ENCODE measurements around the gene CALCB.

Gene CALCB

GRCh38 chr11:15074206-15075161 is 1.1 kb downstream of the CALCB start:
- peak; percentile 56 to 87 for DNase-seq

DNA sequence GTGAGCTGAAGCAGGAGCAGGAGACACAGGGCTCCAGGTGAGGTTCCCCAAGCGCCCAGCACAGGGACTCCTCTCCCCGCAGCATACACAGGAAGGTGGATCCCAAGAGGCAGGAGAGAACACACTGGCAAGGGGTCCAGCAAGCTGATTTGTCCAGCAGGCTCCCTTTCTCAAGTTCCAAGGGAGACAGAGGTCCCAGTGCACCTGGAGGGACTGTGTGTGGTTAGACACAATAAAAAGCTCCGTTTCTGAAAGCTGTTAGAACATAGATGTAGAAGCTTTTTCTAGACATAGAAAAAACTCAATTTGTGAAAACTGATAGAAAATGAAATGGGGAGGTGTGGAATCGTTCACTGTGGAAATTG is 1.8 kb downstream of the CALCB start:
- DNase-seq = no peak

GRCh38 chr11:15091175-15091574 is 17.8 kb downstream of the CALCB start:
- no peak for DNase-seq

- DNase-seq = no peak
Measured at GRCh38 chr11:15091625-15092024, 18.2 kb downstream of the CALCB start.

- no peak for DNase-seq
Measured at GRCh38 chr11:15093432-15093831, 20.0 kb downstream of the CALCB start.

DNA sequence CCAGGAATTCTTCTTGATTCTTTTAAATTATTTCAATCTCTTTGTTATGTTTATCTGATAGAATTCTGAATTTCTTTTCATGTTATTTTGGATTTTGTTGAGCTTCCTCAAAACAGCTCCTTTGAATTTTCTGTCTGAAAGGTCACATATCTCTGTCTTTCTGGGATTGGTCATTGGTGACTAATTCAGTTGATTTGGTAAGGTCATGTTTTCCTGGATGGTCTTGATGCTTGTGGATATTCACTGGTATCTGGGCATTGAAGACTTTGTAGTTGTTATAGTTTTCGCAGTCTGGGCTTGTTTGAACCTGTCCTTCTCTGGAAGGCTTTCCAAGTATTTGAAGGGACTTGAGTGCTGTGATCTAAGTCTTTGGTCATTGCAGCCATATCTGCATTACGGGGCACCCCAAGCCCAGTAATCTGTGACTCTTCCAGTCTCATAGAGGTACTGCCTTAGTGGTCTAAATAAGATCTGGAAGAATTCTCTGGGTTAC is 22.4 kb downstream of the CALCB start:
- no peak for DNase-seq

DNA sequence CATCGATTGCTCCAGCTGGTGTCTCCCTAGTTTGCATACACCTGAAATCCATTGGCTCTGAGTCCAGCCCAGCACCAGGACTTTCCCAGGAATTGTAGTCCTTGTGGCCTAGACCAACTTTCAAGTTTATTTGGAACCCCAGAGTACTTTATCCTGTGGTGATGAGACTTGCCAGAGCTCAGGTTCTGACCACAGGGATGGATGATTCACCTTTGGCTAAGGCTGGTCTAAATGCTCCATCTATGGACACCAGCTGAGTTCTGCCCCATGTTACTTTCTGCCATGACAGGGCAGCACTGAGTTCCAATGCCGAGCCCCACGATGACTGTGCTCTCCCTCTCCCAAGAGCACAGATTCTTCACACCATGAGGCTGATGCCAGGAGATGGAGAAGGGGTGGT is 24.0 kb downstream of the CALCB start:
- DNase-seq = no peak

GRCh38 chr11:15099267-15099666 is 25.9 kb downstream of the CALCB start:
- DNase-seq = no peak

DNA sequence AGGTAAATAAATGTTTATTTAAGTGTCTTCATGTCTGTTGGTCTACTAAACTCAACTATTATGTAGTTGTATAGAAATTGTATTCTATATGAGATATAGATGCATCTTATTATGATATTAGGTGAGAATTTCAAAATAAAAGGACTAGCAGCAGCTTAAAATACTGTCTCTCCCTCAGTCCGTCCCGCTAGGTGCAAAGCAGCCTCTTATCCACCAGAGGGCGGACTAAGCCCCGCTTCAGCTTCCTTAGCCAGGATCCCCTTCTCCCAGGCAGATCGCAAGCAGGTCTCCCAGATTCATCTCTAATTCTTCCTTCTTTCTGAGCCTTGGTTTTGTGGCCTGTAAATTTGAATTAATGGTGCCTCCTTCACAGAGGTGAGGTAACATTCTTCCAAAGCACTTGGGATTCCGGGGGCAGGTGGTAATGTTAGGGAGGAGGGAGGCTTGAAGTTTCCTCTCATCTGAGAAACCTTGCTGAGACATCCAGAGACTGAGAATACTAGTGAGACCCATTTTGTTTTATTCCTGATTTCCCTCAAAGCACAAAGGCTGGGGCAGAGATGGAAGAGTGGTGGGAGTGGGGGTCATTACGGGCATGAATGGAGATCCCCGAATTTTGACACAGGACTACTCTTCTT is 27.8 kb downstream of the CALCB start:
- DNase-seq = peak; percentile 66 to 79

DNA sequence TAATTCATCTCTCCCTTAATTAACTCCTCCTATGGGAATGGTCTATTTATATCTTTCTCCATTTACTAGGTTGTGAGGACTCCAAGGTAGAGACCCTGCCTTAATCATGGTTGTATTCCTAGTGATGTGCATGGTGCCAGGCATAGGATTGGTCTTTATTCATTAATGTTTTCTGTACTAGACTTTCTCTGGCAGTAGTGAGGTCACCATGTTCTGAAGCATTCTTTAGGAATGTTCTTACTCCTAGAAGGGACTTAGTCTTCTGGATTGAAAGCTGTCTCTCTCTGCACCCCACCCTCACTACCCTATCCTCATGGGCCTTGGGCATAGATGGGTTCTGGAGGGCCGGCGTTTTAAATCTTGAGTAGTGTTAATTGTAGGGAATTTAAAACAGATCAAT is 30.8 kb downstream of the CALCB start:
- no peak for DNase-seq

GRCh38 chr11:15106201-15106965 is 33.0 kb downstream of the CALCB start:
- DNase-seq = no peak

DNA sequence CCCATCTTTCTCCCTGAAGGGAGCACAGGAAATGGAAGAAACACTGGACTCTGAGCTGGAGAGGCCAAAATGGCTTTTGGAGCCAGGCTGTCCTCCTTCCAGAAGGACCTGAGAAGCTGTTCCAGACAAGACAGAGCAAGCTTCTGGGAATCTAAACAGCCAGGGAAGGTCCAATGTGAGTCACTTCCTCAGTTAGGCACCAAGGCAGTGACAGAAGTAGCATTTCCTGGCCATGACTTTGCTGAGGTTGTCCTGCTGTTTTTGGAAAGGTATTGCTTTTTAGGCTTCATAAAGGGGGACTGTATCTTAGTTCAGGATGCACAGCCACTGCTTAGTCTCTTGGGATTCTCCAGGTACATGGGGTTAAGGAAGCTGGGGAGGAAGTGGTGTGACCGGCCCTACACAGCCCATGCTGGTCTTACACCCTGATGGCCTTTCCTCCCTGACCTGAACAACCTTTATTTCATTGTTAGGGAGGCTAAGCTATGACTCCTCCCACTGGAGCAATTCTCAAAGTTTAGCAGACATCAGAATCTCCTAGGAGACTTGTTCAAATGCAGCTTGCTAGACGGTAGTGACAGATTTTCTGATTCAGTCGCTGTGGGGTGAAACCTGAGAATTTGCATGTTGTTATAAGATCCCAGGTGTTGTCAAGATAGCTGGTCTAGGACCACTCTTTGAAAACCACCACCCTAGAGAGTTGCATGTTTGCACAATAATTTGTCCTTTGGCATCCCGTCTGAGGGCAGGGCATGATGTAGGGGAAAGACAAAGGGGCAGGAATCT is 34.5 kb downstream of the CALCB start:
- DNase-seq = no peak

DNA sequence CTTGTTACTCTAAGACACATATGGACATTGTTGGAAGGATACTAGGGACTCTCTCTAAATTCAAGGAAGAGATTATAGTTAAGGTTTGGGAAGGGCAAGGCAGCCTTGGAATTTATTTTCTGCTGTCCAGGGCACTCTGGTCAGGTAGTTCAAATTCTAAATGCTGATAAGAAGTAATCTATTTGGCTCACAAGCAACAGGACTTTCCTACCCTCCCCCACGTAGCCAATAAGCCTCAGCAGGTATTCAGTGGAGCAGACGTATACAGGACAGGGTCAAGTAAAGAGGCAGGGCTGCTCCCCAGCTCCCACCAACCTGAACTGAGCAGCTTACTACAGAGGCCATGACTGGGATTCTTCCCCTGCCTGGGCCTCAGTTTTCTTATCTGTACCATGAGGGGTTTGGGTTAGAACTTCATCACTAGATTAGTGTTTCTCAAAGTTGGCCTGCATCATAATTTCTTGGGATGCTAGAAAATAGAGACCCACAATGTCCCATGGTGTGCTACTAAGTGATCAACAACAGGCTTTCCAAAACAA is 35.3 kb downstream of the CALCB start:
- DNase-seq = no peak

- DNase-seq = no peak
Measured at GRCh38 chr11:15109602-15110001, 36.2 kb downstream of the CALCB start.

GRCh38 chr11:15111215-15111614 is 37.8 kb downstream of the CALCB start:
- no peak for DNase-seq

- no peak for DNase-seq
Measured at GRCh38 chr11:15112131-15112541, 38.7 kb downstream of the CALCB start.

DNA sequence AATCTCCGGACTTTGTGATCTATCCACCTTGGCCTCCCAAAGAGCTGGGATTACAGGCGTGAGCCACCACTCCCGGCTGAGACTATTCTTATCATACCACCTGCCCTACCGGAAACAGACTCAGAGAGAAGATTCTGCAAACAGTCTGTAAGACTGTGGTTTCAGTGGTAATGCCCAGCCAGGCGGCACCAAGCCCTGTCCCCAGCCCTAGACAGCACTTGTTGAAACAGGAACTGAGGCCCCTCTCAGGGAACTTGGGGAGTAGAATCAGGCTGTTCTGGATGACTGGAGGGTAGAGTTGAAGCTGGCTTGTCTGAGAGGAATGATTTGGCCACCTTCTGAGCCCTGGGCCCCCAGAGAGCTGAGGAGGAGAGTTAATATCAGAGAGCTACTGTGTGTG is 40.0 kb downstream of the CALCB start:
- no peak for DNase-seq

GRCh38 chr11:15114501-15115475 is 41.4 kb downstream of the CALCB start, which contains the start of gene INSC:
Gene INSC (plus strand): TSS chr11:15114923. CDS start chr11:15149175, 34,252 bp downstream.
- no peak for DNase-seq

GRCh38 chr11:15115686-15116085 is 42.3 kb downstream of the CALCB start:
- no peak for DNase-seq

DNA sequence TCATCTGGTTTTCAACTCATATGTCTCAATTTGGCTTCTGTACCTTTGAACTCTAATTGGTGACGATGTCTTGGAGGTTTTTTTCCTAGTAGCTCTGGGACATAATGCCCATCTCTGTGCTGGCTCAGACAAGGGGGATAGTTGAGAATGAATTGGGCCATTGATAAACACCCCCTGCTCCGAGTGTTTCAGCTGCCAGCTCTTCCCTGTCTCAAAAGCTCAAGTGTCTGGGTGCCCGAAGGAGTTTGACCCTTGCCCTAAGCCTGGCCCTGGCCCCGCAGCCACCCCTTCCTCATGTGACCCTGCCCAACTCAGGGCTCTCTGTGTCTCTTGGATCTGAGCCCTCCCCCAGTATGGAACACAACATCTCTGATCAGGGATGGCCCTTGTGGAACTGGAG is 44.4 kb downstream of the CALCB start:
- DNase-seq = no peak

DNA sequence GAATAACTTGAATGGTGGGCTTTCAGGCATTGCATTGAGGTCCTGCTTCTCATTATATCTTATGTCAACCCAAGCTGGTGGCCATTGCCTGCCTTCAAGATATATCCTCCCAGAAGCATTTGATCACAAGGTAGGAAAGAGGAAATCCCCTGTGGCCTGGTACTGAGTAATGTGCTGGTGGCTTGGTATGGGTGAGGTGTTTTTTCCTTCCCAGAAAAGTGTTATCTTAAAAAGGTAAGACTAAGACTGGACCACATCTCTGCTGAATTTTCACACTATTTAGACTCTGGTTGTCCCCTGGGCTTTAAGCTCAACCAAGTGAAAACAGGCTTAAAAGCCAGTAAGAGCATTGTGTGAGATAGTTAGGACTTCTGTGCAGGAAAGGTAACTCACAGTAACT is 45.0 kb downstream of the CALCB start:
- no peak for DNase-seq
